A673 (cell line): ENCODE measurements around the gene GRHL1. TPM values are rescaled to one million over a fixed set of nuclear protein-coding genes. Genes with fewer than 3 reads are reported as not detected.

ENCODE experiments used
- BruUV-seq: library from RNA; stranded (reverse); fragments of 400-500 nt; replicated peaks from 2 replicates; lab custom pipeline; 2021; lab: Mats Ljungman, UMichigan
- CTCF ChIA-PET: fragments of 300-600 bp; sonication (Branson Sonifier 250); formaldehyde crosslinking; loops from one replicate; lab custom pipeline; 2022; ENCODE audit warnings: antibody characterized with exemption; lab: Charles Lee
- POLR2A ChIA-PET: fragments of 300-600 bp; sonication (Branson Sonifier 250); formaldehyde crosslinking; loops from one replicate; lab custom pipeline; 2022; ENCODE audit warnings: antibody characterized with exemption; ENCODE audit not compliant: low non-redundant PET; lab: Charles Lee
- DNase-seq: peaks from one replicate; pipeline ENCODE4 v3.0.0-alpha.2; 2015; ENCODE audit warnings: low spot score
- H3K27ac ChIP-seq: fragments of 200-600 bp; sonication (generic); 2 replicates; pipeline ENCODE4 v1.5.1; 2016; ENCODE audit warnings: mixed run types, low read depth, mild to moderate bottlenecking, mixed read lengths, antibody characterized with exemption, low read length; ENCODE audit not compliant: poor library complexity, severe bottlenecking
- H3K27me3 ChIP-seq: fragments of 200-600 bp; sonication (generic); replicated peaks from 2 replicates; pipeline ENCODE4 v1.6.1; 2017; ENCODE audit warnings: mixed run types, low read depth, mild to moderate bottlenecking, mixed read lengths, antibody characterized with exemption, low read length; ENCODE audit not compliant: insufficient read depth, poor library complexity
- H3K36me3 ChIP-seq: fragments of 200-600 bp; sonication (generic); 2 replicates; pipeline ENCODE4 v1.6.1; 2016; ENCODE audit warnings: mixed run types, mild to moderate bottlenecking, mixed read lengths, antibody characterized with exemption, low read length; ENCODE audit not compliant: insufficient read depth, poor library complexity, severe bottlenecking
- H3K4me1 ChIP-seq: fragments of 200-600 bp; sonication (generic); 2 replicates; pipeline ENCODE4 v1.6.1; 2017; ENCODE audit warnings: mixed run types, mild to moderate bottlenecking, mixed read lengths, antibody characterized with exemption, low read length; ENCODE audit not compliant: insufficient read depth, poor library complexity, severe bottlenecking
- H3K4me3 ChIP-seq: fragments of 200-600 bp; sonication (generic); 2 replicates; pipeline ENCODE4 v1.5.1; 2016; ENCODE audit warnings: low read depth, mixed run types, mild to moderate bottlenecking, mixed read lengths, low read length; ENCODE audit not compliant: poor library complexity, severe bottlenecking
- H3K9me3 ChIP-seq: fragments of 200-600 bp; sonication (generic); 2 replicates; pipeline ENCODE4 v1.6.1; 2016; ENCODE audit warnings: mixed run types, low read depth, mild to moderate bottlenecking, mixed read lengths, antibody characterized with exemption, low read length; ENCODE audit not compliant: poor library complexity, severe bottlenecking
- CTCF ChIP-seq: fragments of 300-800, 200-600 bp; sonication (generic); conservative IDR thresholded peaks from 2 replicates; pipeline ENCODE4 v1.5.1; 2017; ENCODE audit warnings: low read depth, mild to moderate bottlenecking, antibody characterized with exemption, low read length, moderate library complexity, mixed read lengths
- EZH2 ChIP-seq: fragments of 200-600 bp; sonication (generic); IDR thresholded peaks from 2 replicates; pipeline ENCODE4 v1.6.1; 2017; ENCODE audit warnings: borderline replicate concordance, low read depth, mild to moderate bottlenecking, mixed read lengths, antibody characterized with exemption, low read length; ENCODE audit not compliant: poor library complexity, severe bottlenecking
- intact Hi-C: fragments of 100-400 bp; cut with micrococcal nuclease; formaldehyde crosslinking; loops from one replicate; pipeline ENCODE4 v1.10.0; 2022; ENCODE audit not compliant: unreplicated experiment
- total RNA-seq: library from RNA; stranded (reverse); gene quantifications from 2 replicates; pipeline ENCODE4 v1.2.3, GENCODE V29; 2021

Gene GRHL1
- total RNA-seq, 1 experiment from 2014 or later = 0.13 TPM

- H3K9me3 ChIP-seq = no peaks in the 10 kb centered on the region
- ChIA-PET POLR2A (no interaction called here), CTCF (interaction anchor here (0.7 to 1.7 kb wide), 2 partner anchors 44 to 258 kb away, joined by 3 to 12 read pairs; no protein-coding TSS in a partner anchor)
- no peak for DNase-seq
- no peak overlapping the region for H3K27ac ChIP-seq
- BruUV-seq = no TSS peak
- intact Hi-C loops = loop anchor here (5.0 kb wide), 1 partner anchor 36 kb away; no protein-coding TSS in a partner anchor
- TF ChIP-seq CTCF = no peak
- no peak for TF ChIP-seq EZH2
- no peaks in the 10 kb centered on the region for H3K36me3 ChIP-seq
- H3K4me3 ChIP-seq = no peak overlapping the region
- peaks cover 11% of the 10 kb centered on the region for H3K4me1 ChIP-seq
- H3K27me3 ChIP-seq = no peaks in the 10 kb centered on the region
Observed at GRCh38 chr2:10028407-10028987, 77.0 kb downstream of the GRHL1 start.

- Histone ChIP-seq H3K27ac (no peak overlapping the region), H3K4me1 (peaks cover 11% of the 10 kb centered on the region), H3K27me3 (no peaks in the 10 kb centered on the region), H3K9me3 (no peaks in the 10 kb centered on the region), H3K4me3 (no peak overlapping the region), H3K36me3 (no peaks in the 10 kb centered on the region)
- BruUV-seq = no TSS peak
- ChIA-PET POLR2A (no interaction called here), CTCF (interaction anchor here (1.2 to 1.7 kb wide), 2 partner anchors 43 to 45 kb away, joined by 9 to 12 read pairs; no protein-coding TSS in a partner anchor)
- intact Hi-C loops = loop anchor here (5.0 kb wide), 1 partner anchor 37 kb away; no protein-coding TSS in a partner anchor
- TF ChIP-seq EZH2 (no peak), CTCF (no peak)
- DNase-seq = peak; percentile 54
Observed at GRCh38 chr2:10028988-10029874, 77.7 kb downstream of the GRHL1 start.

GRCh38 chr2:10029875-10030223 lies 78.4 kb downstream of the GRHL1 start:
- H3K9me3 ChIP-seq = no peaks in the 10 kb centered on the region
- no peaks in the 10 kb centered on the region for H3K27me3 ChIP-seq
- CTCF ChIA-PET = interaction anchor here (1.2 to 1.7 kb wide), 2 partner anchors 42 to 45 kb away, joined by 9 to 12 read pairs; no protein-coding TSS in a partner anchor
- POLR2A ChIA-PET = no interaction called here
- TF ChIP-seq EZH2 = no peak
- TF ChIP-seq CTCF = no peak
- no peak overlapping the region for H3K4me3 ChIP-seq
- DNase-seq = no peak
- intact Hi-C loops = loop anchor here (5.0 kb wide), 1 partner anchor 38 kb away; no protein-coding TSS in a partner anchor
- peaks cover 11% of the 10 kb centered on the region for H3K4me1 ChIP-seq
- H3K27ac ChIP-seq = no peak overlapping the region
- no peaks in the 10 kb centered on the region for H3K36me3 ChIP-seq
- BruUV-seq = no TSS peak
